ENCODE data around the gene POR. TPM values are rescaled to one million over a fixed set of nuclear protein-coding genes. Genes with fewer than 3 reads are reported as not detected.

The POR gene
- 78.5 to 88.6 TPM (median 81.3 TPM) in 3 replicates for total RNA-seq

- no peaks in the 10 kb centered on the region for H3K9me3 Mint-ChIP-seq
- no peak for TF ChIP-seq CTCF (IDR thresholded peaks at IDR 0.05; ENCODE audit: unreplicated experiment)
- H3K27ac Mint-ChIP-seq = peak within 1 kb of the TSS; percentile 96
- H3K36me3 Mint-ChIP-seq = no peaks in the 10 kb centered on the region
- H3K4me1 Mint-ChIP-seq = peaks cover 19% of the 10 kb centered on the region
- DNase-seq (ENCODE audit: low spot score in 2 of 2, unreplicated experiment in 2 of 2) = peak; percentile 93 to 99
- peak within 1 kb of the TSS; percentile 89 for H3K4me3 Mint-ChIP-seq
- H3K27me3 Mint-ChIP-seq (ENCODE audit: low read depth) = no peaks in the 10 kb centered on the region
Measured at GRCh38 chr7:75914655-75915415, at the start of gene POR. POR (plus strand) TSS chr7:75915155; CDS start chr7:75954002, 38,847 bp downstream.

- no peak for TF ChIP-seq CTCF (IDR thresholded peaks at IDR 0.05; ENCODE audit: unreplicated experiment)
- H3K27me3 Mint-ChIP-seq (ENCODE audit: low read depth) = no peaks in the 10 kb centered on the region
- H3K4me1 Mint-ChIP-seq = peaks cover 3% of the 10 kb centered on the region
- H3K9me3 Mint-ChIP-seq = no peaks in the 10 kb centered on the region
- no peaks in the 10 kb centered on the region for H3K36me3 Mint-ChIP-seq
- DNase-seq (ENCODE audit: low spot score in 2 of 2, unreplicated experiment in 2 of 2) = no peak
- no peak overlapping the region for H3K4me3 Mint-ChIP-seq
- no peak overlapping the region for H3K27ac Mint-ChIP-seq
Measured at GRCh38 chr7:75866114-75866488, 48.9 kb upstream of the POR start.

GRCh38 chr7:75866489-75867389 is 48.2 kb upstream of the POR start:
- peak; percentile 56 for TF ChIP-seq CTCF (IDR thresholded peaks at IDR 0.05; ENCODE audit: unreplicated experiment)
- no peak overlapping the region for H3K27ac Mint-ChIP-seq
- no peak overlapping the region for H3K4me3 Mint-ChIP-seq
- no peaks in the 10 kb centered on the region for H3K36me3 Mint-ChIP-seq
- no peak for DNase-seq (ENCODE audit: low spot score in 2 of 2, unreplicated experiment in 2 of 2)
- H3K27me3 Mint-ChIP-seq (ENCODE audit: low read depth) = no peaks in the 10 kb centered on the region
- H3K9me3 Mint-ChIP-seq = no peaks in the 10 kb centered on the region
- peaks cover 3% of the 10 kb centered on the region for H3K4me1 Mint-ChIP-seq

- DNase-seq (ENCODE audit: low spot score in 2 of 2, unreplicated experiment in 2 of 2) = no peak
- TF ChIP-seq CTCF (IDR thresholded peaks at IDR 0.05; ENCODE audit: unreplicated experiment) = no peak
- Mint-ChIP-seq H3K27me3 (ENCODE audit: low read depth) (no peaks in the 10 kb centered on the region), H3K27ac (no peak overlapping the region), H3K4me3 (no peak overlapping the region), H3K36me3 (no peaks in the 10 kb centered on the region), H3K4me1 (peaks cover 6% of the 10 kb centered on the region), H3K9me3 (no peaks in the 10 kb centered on the region)
Measured at GRCh38 chr7:75867390-75867717, 47.6 kb upstream of the POR start.

GRCh38 chr7:75868153-75868552 is 46.8 kb upstream of the POR start:
- no peak for DNase-seq (ENCODE audit: low spot score in 2 of 2, unreplicated experiment in 2 of 2)
- no peaks in the 10 kb centered on the region for H3K27me3 Mint-ChIP-seq (ENCODE audit: low read depth)
- H3K4me3 Mint-ChIP-seq = no peak overlapping the region
- TF ChIP-seq CTCF (IDR thresholded peaks at IDR 0.05; ENCODE audit: unreplicated experiment) = no peak
- H3K27ac Mint-ChIP-seq = no peak overlapping the region
- no peaks in the 10 kb centered on the region for H3K9me3 Mint-ChIP-seq
- peaks cover 7% of the 10 kb centered on the region for H3K4me1 Mint-ChIP-seq
- no peaks in the 10 kb centered on the region for H3K36me3 Mint-ChIP-seq

Data from mesothelial cell of epicardium (in vitro differentiated cells).